Measurements from ENCODE around the gene TRABD.
"Not testable (repeated sequence)": the region's sequence is repeated elsewhere in the genome, so short reads cannot be mapped to it uniquely, and the experiment has no call there.

The TRABD gene

GRCh38 chr22:50153056-50153755 is 32.5 kb upstream of the TRABD start:
- DNase-seq, result no peak

DNA sequence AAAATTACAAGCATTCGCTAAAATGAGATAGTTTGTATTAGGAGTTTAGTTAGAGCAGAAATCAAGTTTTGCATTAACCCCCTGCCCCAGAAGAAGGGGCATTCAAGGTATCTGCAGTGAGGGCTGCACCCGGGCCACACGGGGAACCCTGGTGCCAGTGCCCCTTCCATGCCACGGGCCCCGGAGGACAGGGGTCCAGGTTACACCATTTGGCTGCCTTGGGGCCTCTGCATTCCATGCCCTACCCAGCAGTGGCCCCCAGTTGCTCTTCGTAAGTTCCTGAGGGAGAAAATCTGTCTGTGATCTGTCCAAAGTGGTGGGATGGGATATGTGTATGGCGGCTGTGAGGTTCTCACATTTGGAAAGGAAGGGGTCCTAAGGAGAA is 32.0 kb upstream of the TRABD start:
- no peak for DNase-seq

- no peak for DNase-seq
Observed at GRCh38 chr22:50157709-50158375, 27.9 kb upstream of the TRABD start.

DNA sequence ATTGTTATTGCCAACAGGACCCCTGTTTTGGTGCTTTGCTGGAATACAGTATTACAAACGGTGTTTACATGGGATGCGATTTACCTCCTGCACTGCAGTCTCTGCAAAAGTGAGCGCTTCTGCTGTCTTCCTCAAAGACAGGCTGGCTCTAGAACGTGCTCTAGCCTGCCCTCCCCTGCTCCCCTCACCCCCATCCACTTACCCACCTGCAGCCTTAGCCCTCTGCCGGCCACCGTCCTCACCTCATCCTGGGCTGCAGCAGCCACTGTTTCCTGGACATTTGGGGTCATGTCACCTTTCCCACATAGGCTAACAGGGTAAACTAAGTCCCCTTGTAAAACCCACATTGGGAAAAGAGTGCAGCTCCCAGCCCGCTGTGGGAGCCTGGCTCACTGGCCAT is 24.8 kb upstream of the TRABD start:
- no peak for DNase-seq

- DNase-seq, result no peak
Observed at GRCh38 chr22:50161508-50162390, 24.0 kb upstream of the TRABD start.

DNA sequence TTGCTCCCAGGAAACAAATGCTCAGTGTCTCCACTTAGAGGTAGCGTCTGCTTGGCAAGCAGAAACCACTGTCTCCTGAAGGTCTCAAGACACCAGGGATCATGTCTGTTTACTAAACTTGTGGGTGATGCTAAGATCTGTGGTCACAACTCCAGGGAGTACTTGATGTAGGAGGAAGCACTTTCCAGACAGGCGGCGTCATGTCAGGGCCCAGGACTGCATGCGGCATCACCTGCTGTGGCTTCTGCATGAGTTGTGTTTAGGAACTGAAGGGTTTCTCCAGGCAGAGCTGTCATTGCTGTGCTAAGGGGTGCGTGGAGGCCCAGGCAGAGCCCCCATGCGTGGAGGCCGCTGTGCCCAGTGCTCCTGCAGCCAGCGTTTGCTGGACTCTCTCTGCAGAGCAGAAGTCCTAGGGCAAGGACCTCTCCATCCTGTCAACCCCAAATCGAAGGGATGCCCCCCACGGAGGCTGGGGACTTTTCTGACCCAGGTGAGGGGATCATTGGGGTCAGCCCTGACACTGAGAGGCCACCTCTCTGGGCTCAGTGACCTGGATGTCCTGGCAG is 23.2 kb upstream of the TRABD start:
- no peak for DNase-seq

DNA sequence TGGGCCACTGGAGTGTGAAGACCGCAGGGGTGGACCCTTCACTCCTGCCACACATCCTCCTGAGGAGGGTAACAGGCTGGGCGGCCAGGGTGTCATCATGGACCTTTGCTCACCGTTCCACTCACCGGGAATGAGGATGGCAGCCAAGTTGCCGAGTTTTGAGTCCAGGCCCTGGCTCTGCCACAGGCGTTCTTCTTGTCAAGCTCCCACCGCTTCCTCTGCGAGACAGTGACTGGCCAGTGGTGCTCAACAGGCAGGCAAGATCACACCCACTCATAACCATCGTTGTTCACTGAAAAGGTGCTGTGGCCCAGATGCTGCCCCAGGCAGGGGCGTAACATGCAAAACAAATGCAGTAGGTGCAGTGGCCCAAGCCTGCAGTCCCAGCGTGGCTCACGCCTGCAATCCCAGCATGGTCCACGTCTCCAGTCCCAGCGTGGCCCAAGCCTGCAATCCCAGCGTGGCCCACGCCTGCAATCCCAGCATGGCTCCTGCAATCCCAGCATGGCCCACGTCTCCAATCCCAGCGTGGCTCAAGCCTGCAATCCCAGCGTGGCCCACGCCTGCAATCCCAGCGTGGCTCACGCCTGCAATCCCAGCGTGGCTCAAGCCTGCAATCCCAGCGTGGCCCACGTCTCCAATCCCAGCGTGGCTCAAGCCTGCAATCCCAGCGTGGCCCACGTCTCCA is 20.1 kb upstream of the TRABD start:
- DNase-seq, result no peak

DNA sequence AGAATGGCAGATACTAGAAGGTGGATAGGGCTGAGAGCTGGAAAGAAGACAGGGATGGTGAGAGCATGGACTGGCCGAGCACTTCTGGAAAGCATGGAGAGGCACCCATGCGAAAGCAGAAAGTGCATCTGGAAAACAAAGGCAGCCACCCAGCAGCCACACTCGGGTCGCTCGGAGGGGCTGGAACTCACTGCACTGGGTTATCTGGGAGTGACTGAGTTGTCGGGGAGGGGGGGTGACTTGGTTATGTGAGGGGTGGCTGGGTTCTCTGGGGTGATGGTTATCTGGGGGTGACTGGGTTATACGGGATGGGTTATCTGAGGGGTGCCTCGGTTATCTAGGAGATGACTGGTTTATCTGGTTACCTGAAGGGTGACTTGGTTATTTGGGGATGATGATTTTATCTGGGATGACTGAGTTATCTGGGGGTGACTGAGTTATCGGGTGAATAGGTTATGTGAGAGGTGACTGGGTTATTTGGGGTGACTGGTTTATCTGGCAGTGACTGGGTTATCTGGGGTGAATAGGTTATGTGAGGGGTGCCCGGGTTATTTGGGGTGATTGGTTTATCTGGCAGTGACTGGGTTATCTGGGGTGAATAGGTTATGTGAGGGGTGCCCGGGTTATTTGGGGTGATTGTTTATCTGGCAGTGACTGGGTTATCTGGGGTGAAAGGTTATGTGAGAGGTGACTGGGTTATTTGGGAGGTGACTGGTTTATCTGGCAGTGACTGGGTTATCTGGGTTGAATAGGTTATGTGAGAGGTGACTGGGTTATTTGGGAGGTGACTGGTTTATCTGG is 17.8 kb upstream of the TRABD start:
- DNase-seq, result no peak

DNA sequence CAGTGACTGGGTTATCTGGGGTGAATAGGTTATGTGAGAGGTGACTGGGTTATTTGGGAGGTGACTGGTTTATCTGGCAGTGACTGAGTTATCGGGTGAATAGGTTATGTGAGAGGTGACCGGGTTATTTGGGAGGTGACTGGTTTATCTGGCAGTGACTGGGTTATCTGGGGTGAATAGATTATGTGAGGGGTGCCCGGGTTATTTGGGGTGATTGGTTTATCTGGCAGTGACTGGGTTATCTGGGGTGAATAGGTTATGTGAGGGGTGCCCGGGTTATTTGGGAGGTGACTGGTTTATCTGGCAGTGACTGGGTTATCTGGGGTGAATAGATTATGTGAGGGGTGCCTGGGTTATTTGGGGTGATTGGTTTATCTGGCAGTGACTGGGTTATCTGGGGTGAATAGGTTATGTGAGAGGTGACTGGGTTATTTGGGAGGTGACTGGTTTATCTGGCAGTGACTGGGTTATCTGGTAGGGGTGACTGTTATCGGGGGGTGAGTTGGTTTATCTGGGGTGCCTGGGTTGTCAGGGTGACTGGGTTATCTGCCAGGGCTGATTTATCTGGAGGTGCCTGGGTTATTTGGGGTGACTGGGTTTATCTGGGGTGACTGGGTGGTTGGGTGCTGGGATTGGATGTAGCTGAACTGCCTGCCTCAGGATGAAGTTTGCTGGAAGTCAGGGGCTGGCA is 17.1 kb upstream of the TRABD start:
- not testable (repeated sequence) for DNase-seq

DNA sequence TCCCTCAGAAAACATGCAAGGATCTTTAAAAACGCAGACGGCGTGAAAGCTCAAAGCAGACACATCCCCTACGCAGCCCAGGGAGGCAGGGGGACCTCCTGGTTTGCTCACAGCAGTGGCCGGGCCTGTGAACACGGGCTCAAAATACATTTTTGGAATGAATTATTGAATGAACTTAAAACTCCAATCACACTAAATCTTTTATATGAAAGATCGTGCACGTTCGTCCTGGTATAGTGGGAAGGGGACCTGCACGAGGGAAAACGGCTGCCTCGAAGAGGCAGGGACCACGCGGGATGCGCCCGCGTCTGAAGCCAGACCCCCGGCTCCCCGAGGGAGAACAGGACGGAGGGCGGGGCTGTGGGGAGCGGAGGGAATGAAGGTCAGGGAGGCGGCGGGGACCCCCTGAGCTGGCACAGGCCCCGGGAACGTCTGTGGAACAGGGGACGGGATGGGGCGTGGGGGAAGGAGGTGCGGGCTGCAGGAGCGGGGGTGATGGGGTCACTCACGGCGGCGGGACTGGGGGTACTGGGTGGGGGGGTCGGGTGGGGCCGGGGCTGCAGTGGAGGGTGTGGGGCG is 16.4 kb upstream of the TRABD start:
- no peak for DNase-seq

DNA sequence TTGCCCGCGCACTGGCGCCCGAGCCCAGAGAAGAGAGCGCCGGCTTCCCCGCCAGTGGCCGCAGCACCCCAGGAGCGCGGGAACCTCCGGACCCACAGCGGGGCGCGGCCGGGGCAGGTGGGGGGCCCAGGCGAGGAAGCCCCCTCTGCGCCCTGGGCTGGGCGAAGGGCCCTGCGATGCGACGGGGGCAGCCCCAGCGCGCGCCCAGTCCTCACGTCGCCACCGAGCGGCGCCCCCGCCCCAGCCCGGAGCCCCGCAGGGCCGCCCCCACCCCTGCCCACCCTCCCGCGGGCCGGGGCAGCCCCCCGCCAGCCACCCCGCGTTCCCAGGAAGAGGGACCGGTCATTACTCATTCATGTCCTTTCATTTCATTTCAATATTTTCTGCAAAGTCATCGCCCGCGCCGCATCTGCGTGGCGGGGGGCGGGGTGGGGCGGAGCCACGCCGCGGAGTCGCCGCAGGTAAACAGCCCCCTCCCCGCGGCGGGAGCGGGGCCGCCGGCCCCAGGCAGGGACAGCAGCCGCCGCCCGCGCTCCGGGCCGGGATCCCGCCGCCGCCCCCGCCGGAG is 15.9 kb upstream of the TRABD start:
- DNase-seq, result peak; percentile 38

DNA sequence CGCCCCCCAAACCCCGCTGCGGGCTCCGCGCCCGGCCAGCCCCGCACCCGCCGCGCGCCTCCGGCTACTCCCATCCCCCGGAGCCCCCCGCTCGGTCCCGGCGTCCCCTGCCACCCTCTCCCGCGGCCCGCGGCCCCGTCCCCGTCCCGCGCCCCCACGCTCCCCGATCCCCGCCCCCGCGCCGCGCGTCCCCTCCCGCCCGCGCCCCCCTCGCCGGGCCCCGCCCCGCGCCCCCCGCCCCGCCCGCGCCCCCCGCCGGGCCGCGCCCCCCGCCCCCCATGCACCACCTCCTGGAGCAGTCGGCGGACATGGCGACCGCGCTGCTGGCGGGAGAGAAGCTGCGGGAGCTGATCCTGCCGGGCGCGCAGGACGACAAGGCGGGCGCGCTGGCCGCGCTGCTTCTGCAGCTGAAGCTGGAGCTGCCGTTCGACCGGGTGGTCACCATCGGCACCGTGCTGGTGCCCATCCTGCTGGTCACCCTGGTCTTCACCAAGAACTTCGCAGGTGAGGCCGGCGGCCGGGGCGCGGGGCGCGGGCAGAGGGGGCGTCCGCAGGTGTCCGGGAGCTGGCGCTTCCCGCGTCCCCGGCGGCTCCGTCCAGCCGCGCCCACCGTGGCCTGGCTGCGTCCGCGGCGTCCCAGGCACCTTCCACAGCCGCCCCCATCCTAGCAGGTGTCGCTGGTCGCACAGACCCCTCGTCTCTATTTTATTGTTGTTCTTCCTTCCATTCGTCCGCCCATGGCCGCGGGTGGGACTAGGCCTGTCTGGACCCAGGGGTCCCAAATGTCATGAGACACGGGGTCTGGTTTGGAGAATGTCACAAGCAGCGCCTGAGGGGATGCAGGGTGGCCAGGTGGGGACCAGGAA is 15.0 kb upstream of the TRABD start, which contains the start of gene PANX2:
Gene PANX2 (plus strand): TSS at position 279 of the 866 bp plus-strand sequence. CDS start 0 bp downstream, at position 279.
- DNase-seq, result no peak

GRCh38 chr22:50171319-50171964 is 14.3 kb upstream of the TRABD start:
- DNase-seq, result no peak

- DNase-seq, result no peak
Observed at GRCh38 chr22:50171965-50172421, 13.7 kb upstream of the TRABD start.

- DNase-seq, result no peak
Observed at GRCh38 chr22:50173311-50173982, 12.3 kb upstream of the TRABD start.

DNA sequence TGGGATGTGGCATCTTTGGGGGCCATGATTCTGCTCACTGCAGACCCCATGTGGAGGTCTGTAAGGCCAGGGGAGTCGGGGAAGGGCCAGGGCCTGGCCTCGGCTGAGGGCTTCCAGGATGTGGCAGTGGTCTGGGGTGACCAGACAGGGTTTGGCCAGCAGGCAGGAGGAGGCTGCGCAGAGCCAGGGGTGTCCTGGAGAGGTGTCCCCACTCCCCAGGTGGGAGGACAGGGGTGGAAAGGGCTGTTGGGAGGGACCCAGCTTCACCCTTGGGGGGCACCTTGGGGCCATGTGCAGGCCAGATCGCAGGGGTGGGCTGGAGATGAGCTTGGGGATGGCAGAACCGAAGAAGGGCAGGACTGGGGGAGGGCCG is 11.7 kb upstream of the TRABD start:
- no peak for DNase-seq

DNA sequence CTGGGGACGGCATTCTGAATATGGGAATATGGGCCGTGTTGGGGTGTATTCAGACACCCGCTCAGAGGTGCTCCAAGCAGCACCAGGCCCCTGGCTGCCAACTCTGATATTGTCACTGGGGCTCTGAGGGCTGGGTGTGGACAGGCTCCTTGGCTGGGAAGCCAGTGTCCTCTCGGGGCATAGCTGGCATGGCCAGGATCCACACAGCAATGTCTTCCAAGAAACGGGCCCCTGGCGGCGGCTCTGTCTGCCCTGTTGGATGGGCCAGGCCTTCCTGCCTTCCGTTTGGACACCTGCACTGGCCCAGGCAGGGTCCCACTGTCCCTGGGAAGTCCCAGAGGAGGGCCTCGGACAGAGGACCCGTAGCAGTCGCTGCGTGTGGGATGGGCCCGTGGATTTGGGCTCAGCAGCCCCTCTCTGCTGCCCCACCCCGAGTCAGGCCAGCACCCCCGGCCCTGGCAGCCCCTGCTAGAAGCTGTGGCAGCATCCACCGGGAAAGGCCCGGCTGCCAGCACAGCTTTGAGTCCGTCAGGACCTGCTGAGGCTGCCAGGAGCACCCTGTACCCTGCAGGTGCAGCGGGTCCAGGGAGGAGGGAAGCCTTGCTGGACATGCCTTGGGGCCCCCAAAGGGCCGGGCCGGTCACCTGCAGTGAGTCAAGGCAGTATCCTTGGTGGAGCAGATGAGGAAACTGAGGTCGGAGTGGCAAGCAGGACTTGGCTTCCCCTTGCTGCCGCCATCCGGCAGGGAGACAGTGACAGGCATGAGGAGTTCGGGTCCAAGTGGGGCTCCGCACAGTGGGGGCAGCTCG is 11.1 kb upstream of the TRABD start:
- DNase-seq, result no peak

- no peak for DNase-seq
Observed at GRCh38 chr22:50175191-50175461, 10.6 kb upstream of the TRABD start.

All from CD4-positive, alpha-beta T cell treated with Interleukin-6 for 4 hours (primary cell).